ENCODE results near the gene BST1. TPM values are rescaled to one million over a fixed set of nuclear protein-coding genes. Genes with fewer than 3 reads are reported as not detected.

Gene BST1
- total and polyA plus RNA-seq, 2 of the 8 experiments (the other 6 are each of a cell fraction or from before 2014, with no cell fraction given) = 0.52 to 0.54 TPM

DNA sequence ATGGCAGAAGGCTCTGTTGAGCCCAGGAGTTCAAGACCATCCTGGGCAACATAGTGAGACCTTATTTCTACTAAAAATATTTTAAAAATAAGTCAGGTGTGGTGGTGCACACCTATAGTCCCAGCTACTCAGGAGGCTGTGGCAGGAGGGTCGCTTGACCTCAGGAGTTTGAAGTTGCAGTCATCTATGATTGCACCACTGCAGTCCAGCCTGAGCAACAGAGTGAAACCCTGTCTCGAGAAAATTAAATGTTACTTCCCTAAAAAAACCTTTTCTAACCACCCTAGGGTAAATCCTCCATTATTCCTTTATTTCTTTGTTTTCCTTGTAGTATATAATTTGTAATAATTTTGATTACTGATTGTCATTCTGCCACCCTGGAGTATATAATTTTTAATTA is 13.3 kb upstream of the BST1 start:
- DNase-seq (ENCODE audit: low read depth in 1 of 2, low spot score in 2 of 2) (no peak), FAIRE-seq (no peak)
- no peaks in the 10 kb centered on the region for H3K27me3 ChIP-seq (replicated peaks in 1 of 4; ENCODE audit: control insufficient read depth in 3 of 4, extremely low read depth in 1 of 4, insufficient read depth in 3 of 4, low read length in 3 of 4)
- peaks cover 0 to 12% (median 5%) of the 10 kb centered on the region in 4 experiments; a peak in 4 of 7 replicates for H3K4me1 ChIP-seq (replicated peaks in 1 of 4; ENCODE audit: control insufficient read depth in 3 of 4, insufficient read depth in 4 of 4, low read length in 3 of 4)
- H3K23me2 ChIP-seq (ENCODE audit: low read depth, low read length) = no peaks in the 10 kb centered on the region
- H3K4ac ChIP-seq (replicated peaks; ENCODE audit: insufficient read length, low read depth, low read length) = no peak overlapping the region
- no peak overlapping the region for H2BK20ac ChIP-seq (ENCODE audit: low read length)
- no peak overlapping the region for H4K91ac ChIP-seq (replicated peaks; ENCODE audit: insufficient read length, low read length)
- no peaks in the 10 kb centered on the region for H3K9me3 ChIP-seq (ENCODE audit: insufficient read depth in 2 of 2, low read depth in 1 of 2, low read length in 1 of 2)
- peaks cover 2 to 22% (median 7%) of the 10 kb centered on the region in 4 experiments; a peak in 5 of 8 replicates for H3K36me3 ChIP-seq (ENCODE audit: control insufficient read depth in 2 of 4, insufficient read depth in 4 of 4, low read length in 3 of 4)
- ChIA-PET CTCF (ENCODE audit: partially characterized antibody) (no interaction called here), POLR2A (ENCODE audit: partially characterized antibody) (no interaction called here)
- H2AFZ ChIP-seq (ENCODE audit: low read length) = no peak overlapping the region
- no peak overlapping the region for H3K56ac ChIP-seq (replicated peaks; ENCODE audit: insufficient read length, low read depth, low read length)
- H4K8ac ChIP-seq (ENCODE audit: extremely low read depth, insufficient read depth, low read length) = no peak overlapping the region
- H3K9ac ChIP-seq (replicated peaks in 1 of 4; ENCODE audit: extremely low read depth in 1 of 4, low read depth in 3 of 4, low read length in 3 of 4) = no peak overlapping the region
- no peak overlapping the region; the same call in 1 of the 2 replicates for H2BK12ac ChIP-seq (ENCODE audit: low read depth, low read length)
- H3K23ac ChIP-seq (ENCODE audit: insufficient read length) = no peak overlapping the region
- H3K4me3 ChIP-seq (ENCODE audit: extremely low read depth in 1 of 4, insufficient read depth in 2 of 4, low read depth in 3 of 4, low read length in 4 of 4) = no peak overlapping the region
- H3K79me2 ChIP-seq (ENCODE audit: control insufficient read depth in 1 of 2, insufficient read depth in 2 of 2, low read length in 2 of 2) = 0 out of 4 replicates have a peak, but pooled peaks cover 0 to 2% of the 10 kb centered on the region in 2 experiments
- no peak overlapping the region for H2BK120ac ChIP-seq (replicated peaks; ENCODE audit: low read depth, low read length)
- 86% methylated on average over 2 of the region's 2 CpGs; no CpG with 5 or more reads in 1 of the 2 experiments for WGBS, 2 experiments (ENCODE audit: extremely low coverage in 1 of 2, insufficient coverage in 1 of 2, insufficient read length in 1 of 2, insufficient replicate concordance in 2 of 2, low coverage in 1 of 2, low lambda C conversion rate in 2 of 2, missing lambda C conversion rate in 1 of 2)
- no peaks in the 10 kb centered on the region for H4K20me1 ChIP-seq (replicated peaks in 1 of 2; ENCODE audit: control insufficient read depth in 1 of 2, insufficient read depth in 2 of 2, low read length in 2 of 2)
- no peak overlapping the region for H2BK5ac ChIP-seq (ENCODE audit: low read depth, low read length)
- no peak overlapping the region for H3K27ac ChIP-seq (ENCODE audit: low read depth, low read length)
- H4K5ac ChIP-seq (ENCODE audit: insufficient read length, low read depth, low read length) = no peak overlapping the region
- H2AK5ac ChIP-seq (ENCODE audit: low read depth, low read length) = no peak overlapping the region
- H3K18ac ChIP-seq (ENCODE audit: extremely low read depth, low read length) = no peak overlapping the region
- no peak overlapping the region for H2BK15ac ChIP-seq (ENCODE audit: low read length)
- no peaks in the 10 kb centered on the region; the same call in 1 of the 2 replicates for H3K79me1 ChIP-seq (ENCODE audit: low read depth, low read length)
- H3K4me2 ChIP-seq (ENCODE audit: insufficient read depth in 1 of 2, low read depth in 2 of 2, low read length in 2 of 2) = no peak overlapping the region
- H3K14ac ChIP-seq (ENCODE audit: insufficient read length) = no peak overlapping the region
- TF ChIP-seq RNF2 (IDR thresholded peaks at IDR 0.05; ENCODE audit: borderline replicate concordance, low read depth, low read length, missing control alignments, poor library complexity, severe bottlenecking) (no peak), CBX5 (IDR thresholded peaks at IDR 0.05; ENCODE audit: low read depth, low read length) (no peak), RAD21 (IDR thresholded peaks at IDR 0.05 in 1 of 2, conservative IDR thresholded peaks at IDR 0.05 in 1 of 2; ENCODE audit: low read depth in 2 of 2, low read length in 2 of 2) (no peak), POLR2AphosphoS5 (IDR thresholded peaks at IDR 0.05; ENCODE audit: low read depth, low read length) (no peak), RFX5 (IDR thresholded peaks at IDR 0.05; ENCODE audit: borderline replicate concordance, low read depth, low read length) (no peak), MAFK (IDR thresholded peaks at IDR 0.05; ENCODE audit: low read depth, low read length) (no peak), TAF1 (IDR thresholded peaks at IDR 0.05; ENCODE audit: low read depth, low read length) (no peak), FOSL1 (IDR thresholded peaks at IDR 0.05; ENCODE audit: insufficient read depth, low read depth, low read length) (no peak), ZNF274 (IDR thresholded peaks at IDR 0.05; ENCODE audit: borderline replicate concordance, extremely low read depth, low read length) (no peak), CBX8 (IDR thresholded peaks at IDR 0.05; ENCODE audit: borderline replicate concordance, low read depth, low read length) (no peak), BRCA1 (IDR thresholded peaks at IDR 0.05; ENCODE audit: low read depth, low read length) (no peak), BCL11A (IDR thresholded peaks at IDR 0.05; ENCODE audit: low read depth in 2 of 2, low read length in 2 of 2) (no peak)
- TF ChIP-seq, protein P1, sequence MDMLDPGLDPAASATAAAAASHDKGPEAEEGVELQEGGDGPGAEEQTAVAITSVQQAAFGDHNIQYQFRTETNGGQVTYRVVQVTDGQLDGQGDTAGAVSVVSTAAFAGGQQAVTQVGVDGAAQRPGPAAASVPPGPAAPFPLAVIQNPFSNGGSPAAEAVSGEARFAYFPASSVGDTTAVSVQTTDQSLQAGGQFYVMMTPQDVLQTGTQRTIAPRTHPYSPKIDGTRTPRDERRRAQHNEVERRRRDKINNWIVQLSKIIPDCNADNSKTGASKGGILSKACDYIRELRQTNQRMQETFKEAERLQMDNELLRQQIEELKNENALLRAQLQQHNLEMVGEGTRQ (IDR thresholded peaks at IDR 0.05; ENCODE audit: low read length) = no peak
